ENCODE measurements around the gene ZNF362. TPM values are rescaled to one million over a fixed set of nuclear protein-coding genes. Genes with fewer than 3 reads are reported as not detected.

Gene ZNF362
- polyA plus RNA-seq, 1 donor: 33.6 TPM

DNA sequence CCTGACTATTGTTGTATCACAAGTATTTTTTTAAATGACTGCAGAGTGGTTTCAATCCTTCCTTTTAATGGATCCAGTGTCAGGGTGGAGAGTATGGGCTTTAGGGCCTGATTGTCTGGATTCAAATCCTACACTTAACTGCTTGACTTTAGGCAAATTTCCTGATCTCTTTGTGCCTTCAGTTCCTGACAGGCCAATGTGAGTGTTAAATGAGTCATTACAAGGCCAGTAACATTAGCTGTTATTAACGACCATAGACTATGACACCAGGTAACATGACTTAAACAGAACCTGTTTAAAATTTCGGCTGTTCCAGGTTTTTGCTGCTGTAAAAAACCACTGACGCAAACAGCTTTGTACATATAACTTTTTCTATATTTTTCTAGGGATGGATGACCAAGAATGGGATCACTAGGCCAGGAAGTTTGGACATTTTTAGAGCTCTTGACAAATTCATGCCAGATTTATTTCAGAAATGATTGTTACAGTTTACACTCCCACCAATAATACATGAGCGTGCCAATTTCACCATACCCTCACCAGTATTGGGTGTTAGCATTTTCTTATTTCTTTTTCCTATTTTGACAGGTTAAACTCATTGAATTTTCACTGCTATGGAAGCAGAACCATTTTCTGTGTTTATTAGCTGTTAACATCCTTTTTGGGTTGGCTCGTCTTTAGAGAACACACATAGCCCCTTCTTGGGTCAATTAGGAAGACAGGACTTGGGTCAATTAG lies 11.3 kb downstream of the ZNF362 start:
- DNase-seq (ENCODE audit: low read depth): no peak

DNA sequence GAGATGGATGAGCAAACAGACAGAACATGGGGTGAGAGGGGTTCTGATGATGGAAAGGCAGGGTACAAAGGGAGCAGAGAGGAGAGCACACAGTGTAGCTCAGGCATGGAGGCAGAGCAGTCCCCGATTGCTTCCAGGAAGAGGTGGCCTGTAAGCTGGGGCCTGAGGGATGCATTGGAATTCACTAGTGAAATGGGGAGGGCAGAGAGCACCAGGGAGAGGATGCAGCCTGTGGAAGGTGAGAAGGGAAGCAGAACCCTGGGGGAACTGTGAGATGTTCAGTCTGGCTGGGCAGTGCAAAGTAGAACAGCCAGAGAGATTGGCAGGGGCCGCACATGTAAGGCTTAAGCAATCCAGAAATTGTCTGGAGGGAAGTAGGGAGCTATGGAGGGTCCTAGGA lies 12.2 kb downstream of the ZNF362 start:
- DNase-seq (ENCODE audit: low read depth): no peak

DNA sequence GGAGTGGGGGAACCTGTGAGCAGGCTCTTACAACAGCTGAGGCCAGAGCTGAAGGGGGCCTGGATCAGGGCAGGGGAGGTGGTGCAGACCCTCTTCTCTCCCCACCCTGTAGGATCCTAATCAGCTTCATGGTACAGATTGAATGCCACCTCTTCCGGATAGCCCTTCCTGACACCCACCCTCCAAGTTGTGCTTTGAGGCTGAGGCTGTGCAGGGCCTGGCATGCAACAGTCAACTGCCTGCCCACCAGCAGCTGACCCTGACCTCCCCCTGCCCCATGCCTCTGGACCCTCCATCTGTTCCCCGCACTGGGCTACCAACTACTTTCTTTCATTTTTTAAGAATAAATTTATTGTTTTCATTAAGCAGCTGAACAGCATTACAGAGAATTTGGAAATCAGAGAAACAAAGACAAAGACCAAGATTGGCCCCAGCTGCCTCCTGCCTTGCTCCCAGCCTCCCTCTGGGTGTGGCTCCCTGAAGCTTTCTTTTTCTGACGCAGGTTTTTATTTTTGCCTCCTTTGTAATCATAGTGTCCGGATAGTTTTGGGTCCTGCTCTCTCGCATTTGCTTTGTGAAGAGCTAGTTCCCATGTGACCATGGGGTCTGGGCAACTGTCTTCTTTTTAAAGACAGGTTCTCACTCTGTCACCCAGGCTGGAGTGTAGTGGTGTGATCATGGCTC lies 12.8 kb downstream of the ZNF362 start:
- no peak for DNase-seq (ENCODE audit: low read depth)

DNA sequence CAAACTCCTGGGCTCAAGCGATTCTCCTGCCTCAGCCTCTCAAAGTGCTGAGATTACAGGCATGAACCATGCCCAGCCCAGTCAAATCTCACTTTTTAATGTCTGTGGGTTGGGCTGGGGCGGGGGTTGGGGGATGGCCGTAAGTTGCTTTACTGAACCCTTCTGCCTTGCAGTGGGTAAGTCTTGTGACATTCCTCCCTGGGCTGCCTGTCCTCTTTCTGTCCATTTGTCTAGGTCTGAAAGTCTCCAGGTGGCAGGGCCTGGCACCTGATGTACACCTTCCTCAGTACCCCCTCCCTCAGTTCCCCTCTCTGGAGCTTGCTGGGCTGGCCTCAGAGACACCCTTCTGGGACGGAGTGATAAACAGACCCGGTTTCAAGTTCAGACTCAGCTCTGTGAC lies 13.3 kb downstream of the ZNF362 start:
- DNase-seq (ENCODE audit: low read depth): no peak

DNA sequence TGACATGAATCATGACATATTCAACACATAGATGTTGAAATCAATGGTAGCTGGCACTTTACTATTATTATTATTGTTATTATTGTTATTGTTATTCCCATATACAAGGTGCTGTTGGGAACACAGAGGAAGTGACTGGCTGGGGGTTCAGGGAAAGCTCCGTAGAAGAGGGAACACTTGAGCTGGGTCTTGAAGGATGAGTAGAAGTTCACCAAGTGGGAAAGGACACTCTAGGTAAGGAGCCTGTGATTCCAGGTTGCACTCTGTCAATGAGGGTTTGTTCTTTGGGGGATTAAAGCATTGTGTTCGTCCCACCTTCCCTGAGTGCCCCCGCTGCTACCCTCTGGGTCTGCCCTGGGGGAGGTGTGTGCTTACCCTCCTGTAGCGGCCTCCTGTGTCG lies 14.1 kb downstream of the ZNF362 start:
- no peak for DNase-seq (ENCODE audit: low read depth)

DNA sequence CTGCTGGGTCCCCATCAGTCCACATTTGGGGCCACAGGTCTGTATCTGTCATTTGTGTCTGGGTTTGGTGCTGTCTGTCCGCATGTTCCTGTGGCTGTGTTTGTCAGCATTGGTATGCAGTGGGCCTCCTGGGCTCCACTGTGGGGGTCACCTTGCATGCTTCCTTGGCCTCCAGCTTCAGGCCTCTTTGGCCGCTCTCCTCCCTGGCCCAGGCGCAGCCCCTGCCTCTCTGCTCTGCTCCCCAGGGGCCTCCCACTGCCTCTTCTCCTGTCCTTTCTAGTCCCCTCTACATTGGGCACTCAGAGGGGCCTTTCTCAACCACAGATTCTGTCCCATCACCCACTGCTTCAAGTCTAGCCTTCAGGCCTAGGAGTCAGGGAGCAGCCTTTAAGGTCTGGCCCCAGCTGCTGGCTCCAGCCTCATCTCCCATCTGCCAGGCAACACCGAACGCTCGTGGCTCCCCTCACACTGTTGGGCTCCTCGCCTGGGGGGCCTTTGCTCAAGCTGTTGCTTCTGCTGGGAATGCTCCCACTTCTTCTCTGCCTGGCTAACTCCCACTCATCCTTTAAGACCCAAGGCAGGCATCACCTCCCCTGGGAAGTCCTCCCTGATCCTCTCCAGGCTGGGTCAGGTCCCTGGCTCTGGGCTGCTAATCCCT lies 14.6 kb downstream of the ZNF362 start:
- DNase-seq (ENCODE audit: low read depth): no peak

DNA sequence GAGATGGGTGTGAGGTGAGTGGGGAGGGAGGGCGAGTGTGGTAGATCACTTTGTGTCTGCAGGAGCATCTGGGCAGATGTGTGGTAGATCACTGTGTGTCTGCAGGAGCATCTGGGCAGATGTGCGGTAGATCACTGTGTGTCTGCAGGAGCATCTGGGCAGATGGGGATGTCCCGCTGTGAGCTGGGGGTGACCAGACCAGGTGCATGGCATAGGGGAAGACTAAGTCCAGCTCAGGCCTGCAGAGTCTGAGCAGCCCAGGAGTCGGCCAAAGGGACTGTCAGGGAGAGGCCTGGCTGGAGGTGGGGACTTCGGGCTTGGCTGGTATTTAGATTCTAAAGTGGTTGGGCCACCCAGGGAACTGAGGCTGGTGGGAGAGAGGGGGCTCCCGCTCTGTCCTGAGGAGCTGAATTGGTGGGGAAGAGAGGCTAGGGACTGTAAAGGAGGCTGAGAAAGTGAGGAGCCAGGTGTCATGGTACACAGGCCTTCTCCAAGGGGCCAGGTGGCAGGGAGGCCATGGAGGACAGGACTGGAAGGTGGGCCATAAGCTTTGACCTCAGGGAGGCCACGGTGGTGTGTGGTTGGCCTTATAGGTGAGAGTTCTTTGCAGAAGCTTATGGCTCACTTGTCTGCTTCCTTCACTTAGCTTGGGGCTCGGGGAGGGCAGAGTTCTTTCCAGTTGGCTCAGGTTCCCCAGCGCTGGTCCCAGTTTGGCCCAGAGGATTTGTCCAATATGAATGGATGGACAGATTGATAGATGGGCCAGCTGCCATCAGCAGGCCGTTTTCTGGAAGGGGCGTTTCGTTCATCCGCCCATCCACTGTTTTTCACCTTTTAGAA lies 15.6 kb downstream of the ZNF362 start:
- DNase-seq (ENCODE audit: low read depth): no peak

DNA sequence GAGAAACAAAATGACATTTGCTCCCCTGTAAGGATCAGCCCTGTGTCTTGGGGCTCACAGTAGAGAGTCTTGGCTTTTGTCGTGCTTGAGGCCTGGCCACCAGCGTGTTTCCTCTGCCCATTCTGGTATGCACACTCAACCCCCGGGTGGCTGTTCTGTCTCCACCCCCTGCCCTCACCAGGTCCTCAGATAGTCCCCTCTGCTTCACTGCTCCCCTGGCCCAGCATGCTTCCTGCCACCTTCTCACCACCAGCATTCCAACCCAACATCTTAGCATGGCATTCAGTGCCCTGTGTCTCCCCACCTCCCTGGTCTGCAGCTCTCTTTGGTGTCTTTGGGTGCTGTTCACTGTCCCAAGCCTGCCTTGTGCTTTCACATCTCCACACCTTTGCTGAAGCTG lies 16.2 kb downstream of the ZNF362 start:
- no peak for DNase-seq (ENCODE audit: low read depth)

DNA sequence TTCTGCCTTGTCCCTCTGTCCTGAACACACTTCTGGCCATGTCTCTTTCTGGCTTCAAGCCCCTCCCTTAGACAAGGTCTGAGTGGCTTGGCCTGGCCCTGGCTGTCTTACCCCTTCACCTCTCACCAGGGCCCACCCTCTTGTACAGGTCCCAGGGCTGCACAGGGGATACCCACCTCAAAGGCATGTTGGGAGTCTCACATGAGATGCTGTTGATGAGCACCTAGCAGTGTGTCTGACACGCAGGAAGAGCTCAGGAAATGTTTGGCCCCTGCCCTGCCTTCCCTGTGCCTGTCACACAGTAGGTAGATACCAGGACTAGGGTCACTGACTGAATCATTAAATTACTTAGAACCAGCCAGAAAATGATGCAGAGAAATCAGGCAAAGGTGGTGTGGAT lies 16.6 kb downstream of the ZNF362 start:
- DNase-seq (ENCODE audit: low read depth): no peak

DNA sequence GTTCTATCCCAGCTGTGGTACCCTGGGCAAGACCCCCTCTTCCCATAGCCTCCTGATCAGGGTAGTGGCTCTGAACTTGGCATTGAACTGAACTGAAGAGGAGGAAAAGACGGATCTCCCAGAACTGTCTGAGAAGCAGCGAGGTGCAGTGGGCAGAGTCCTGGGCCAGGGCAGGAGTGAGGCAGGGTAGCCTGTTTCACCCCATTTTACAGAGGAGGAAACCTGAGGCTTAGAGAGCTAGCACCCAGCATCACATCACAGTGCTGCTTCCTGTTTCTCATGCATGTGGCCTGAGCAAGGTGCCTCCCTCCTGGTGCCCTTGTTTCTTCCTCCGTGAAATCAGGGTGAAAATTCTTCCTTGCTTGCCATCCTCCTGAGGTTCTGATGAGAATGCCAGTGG lies 17.1 kb downstream of the ZNF362 start:
- DNase-seq (ENCODE audit: low read depth): no peak

DNA sequence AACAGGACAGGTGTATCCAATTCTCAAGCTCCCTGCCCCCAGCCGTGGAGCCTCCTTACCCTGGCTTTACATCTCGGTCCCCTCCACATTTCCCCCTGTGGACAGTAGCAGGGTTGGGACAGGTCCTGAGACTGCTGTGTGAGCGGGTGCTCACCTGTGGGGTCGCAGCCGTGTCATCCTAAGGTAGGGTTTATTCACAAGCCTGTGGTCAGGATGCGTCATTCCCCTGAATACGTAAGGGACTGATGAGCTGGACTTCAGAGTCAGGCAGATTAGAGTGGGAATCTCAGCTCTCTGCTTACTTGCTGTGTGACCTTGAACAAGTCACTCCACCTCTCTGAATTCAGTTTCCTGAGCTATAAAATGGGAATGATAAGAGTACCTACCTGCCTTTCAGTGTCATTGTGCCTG lies 17.7 kb downstream of the ZNF362 start:
- DNase-seq (ENCODE audit: low read depth): no peak

DNA sequence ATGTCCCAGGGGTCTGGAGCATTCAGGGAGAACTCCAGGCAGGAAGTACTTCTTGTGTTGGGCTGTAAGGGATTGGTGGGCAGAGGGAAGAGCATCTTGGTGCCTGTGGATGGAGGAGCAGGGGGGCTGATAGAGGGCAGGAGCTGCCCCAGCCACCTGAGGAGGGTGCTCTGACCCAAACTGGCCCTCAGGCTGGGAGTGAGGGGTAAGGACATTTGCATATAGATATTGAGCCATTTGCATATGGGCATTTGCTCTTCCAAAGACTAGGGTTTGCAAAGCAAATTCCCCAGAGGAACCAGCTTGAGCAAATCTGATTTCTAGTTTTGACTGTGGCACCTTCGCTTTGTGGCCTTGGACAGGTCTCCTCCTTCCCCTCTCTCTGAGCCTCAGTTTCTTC lies 18.2 kb downstream of the ZNF362 start:
- DNase-seq (ENCODE audit: low read depth): no peak

DNA sequence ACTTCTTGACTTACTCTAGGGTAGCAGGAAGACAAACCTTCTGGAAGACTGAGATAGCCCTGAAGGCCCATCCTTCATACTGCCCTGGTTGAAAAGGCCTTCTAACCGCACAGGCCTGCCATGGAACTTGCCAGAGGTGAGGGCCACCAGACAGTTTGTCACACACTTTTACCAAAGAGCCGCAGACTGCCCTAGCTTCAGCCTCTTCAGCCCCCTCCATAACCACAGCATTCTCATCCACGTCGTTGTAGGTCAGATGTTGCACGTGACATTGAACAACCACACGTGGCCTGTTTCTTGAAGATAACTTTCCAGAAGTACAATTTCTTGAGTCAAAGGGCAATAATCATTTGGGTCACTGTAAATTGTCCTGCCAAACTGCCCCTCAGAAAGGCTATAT lies 18.9 kb downstream of the ZNF362 start:
- no peak for DNase-seq (ENCODE audit: low read depth)

DNA sequence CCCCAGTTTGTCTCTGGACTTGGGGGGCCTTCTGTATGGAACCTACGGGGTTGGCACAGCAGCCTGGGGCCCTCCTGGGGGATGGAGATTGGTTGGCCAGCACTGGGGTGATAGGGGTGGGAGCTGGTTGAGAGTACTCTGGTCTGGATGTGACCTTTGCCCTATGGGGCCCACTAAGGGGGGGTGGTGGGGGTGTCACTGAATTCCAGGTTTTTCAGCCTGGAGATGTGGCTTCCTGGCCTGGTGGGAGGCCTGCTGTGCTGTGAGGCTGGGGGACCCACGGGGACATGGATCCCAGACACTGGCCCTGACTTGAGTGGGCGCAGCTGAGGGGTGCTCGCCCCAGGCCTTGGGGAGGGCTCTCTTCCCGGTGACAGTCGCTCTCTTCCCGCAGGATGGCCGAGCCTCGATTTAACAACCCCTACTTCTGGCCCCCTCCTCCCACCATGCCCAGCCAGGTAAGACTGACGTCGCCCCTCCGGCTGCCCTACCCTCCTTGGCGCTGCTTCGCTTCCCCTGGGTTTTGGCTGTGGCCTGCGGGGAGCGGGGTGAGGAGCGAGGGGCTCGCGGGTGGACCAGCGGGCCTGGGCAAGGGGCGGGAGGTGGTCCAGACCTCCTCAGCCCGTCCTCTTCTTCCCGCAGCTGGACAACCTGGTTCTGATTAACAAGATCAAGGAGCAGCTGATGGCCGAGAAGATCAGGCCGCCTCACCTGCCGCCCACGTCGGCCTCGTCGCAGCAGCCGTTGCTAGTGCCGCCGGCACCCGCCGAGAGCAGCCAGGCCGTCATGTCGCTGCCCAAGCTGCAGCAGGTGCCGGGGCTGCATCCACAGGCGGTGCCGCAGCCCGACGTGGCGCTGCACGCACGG lies 19.6 kb downstream of the ZNF362 start:
- no peak for DNase-seq (ENCODE audit: low read depth)

DNA sequence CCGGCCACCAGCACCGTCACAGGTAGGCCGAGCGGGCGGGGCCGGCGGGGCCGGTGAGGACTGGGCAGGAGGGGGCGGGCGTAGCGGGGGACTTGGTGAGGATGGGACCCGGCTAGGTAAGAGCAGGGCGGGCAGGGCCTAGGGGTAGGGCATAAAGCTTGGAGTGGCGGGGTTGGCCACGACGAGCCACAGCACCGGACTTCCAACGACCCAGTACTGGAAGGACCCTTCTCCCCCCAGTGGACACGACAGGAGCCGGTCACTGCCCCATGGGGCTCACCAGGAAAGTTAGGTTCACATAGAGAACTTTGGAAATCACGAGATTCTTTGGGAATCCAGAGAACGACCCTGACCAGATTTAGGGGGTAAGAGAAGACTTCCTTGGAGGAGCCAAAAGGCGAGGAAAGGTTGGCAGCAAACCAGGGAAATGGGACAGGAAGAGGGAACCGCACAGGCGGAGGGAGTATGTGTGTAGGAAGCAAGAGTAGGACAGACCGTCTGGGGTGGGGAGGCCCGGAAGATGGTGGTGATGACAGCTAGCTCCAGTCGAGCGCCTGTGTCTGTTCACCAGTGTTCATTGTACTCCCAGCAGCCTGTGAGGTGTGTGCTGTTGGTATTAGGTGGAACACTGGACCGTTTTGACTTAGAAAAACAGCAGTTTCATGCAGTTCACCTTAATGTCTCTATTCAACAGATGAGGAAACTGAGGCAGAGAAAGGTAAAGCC lies 20.4 kb downstream of the ZNF362 start:
- DNase-seq (ENCODE audit: low read depth): no peak

DNA sequence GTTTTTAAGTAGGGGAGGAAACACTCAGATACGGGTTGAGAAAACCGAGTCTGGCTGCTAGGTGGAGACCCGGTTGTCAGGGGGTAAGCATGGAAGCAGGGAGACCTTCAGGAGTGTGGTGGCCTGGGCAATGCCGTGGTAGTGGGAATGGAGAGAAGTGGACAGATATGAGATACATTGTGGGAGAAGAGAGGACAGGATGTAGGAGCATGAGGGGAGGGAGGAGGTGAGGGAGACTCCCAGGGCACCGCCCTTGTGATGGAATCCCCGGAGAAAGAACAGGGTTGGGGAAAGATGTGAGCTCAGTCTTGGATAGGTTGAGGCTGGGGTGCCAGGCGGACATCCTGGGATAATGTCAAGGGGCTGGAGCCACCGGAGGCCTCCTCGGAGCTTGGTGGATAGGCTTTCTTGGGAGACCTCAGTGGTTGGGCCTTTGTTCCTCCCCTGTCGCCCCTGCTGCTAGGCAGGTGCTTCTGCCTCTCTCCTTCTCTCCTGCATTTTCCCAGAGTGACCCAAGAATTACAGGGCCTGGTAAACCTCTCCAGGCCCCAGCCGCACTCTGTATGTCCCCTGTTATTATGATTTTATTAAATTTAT lies 21.3 kb downstream of the ZNF362 start:
- DNase-seq (ENCODE audit: low read depth): no peak

DNA sequence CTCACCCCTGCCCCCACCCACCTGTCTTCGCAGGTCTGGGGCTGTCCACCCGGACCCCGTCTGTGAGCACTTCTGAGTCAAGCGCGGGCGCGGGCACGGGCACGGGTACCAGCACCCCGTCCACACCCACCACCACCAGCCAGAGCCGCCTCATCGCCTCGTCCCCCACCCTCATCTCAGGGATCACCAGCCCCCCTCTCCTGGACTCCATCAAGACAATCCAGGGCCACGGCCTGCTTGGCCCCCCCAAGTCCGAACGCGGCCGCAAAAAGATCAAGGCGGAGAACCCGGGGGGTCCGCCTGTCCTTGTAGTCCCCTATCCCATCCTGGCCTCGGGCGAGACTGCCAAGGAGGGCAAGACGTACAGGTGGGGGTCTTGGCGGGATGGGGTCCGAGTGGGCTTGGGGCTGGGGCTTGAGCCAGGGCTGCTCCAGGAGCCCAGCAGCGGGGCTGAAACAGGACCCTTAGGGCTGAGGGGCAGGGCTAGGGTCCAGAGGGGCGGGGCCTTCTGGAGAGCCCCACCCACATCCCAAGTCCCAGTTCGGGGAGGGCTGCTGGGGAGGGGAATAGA lies 23.9 kb downstream of the ZNF362 start:
- DNase-seq (ENCODE audit: low read depth): no peak

DNA sequence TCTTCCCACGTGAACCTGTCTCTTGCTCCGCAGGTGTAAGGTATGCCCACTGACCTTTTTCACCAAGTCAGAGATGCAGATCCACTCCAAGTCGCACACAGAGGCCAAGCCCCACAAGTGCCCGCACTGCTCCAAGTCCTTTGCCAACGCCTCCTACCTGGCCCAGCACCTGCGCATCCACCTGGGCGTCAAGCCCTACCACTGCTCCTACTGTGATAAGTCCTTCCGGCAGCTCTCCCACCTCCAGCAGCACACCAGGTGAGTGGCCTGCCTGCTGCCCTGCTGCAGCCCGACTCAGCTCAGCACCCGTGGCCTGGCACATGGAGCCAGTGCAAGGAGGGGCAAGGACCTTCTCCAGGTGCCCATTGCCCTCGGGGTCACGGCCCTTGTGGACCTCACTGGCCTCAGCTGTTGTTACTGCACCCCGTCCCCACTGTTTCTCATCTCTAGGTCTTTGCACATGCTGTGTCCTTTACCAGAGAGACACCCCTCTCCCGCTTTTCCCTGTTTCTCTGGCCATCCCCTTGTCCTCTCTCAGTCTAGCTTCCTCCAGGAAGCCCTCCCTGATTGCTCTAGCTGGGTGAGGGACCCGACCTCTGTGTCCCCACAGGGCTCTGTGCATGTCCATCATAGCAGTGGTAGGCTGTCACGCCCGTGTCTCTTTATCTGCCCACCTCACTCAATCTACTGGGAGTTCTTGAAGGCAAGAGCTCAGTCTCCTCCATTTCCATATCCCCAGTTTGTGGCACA lies 25.4 kb downstream of the ZNF362 start:
- no peak for DNase-seq (ENCODE audit: low read depth)

DNA sequence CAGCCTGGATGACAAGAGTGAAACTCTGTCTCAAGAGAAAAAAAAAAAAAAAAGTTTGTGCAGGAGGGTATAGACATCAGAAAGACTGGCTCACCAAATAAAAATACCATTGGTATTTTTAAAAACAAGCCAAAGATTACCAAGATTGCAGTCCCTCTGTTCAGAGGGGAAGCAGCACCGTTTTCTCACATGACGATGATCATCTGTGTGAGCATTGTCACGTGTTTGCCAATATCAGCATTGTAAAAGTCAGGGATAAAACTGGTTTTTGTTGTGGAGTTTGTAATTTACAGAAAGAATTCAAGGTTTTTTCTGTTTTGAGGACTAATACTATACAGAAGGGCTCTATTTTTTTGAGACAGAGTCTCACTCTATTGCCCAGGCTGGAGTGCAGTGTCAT lies 26.5 kb downstream of the ZNF362 start:
- no peak for DNase-seq (ENCODE audit: low read depth)
